H1 (cell line): ENCODE results near the gene ZNF423. TPM values are rescaled to one million over a fixed set of nuclear protein-coding genes. Genes with fewer than 3 reads are reported as not detected.

ENCODE experiments used
- CTCF ChIA-PET: fragments of 300-600 bp; sonication (Branson Sonifier 250); formaldehyde crosslinking; loops from one replicate; lab custom pipeline; 2021; ENCODE audit not compliant: partially characterized antibody; lab: Charles Lee
- POLR2A ChIA-PET: fragments of 300-600 bp; sonication (Branson Sonifier 250); formaldehyde crosslinking; loops from one replicate; lab custom pipeline; 2021; ENCODE audit warnings: inconsistent platforms; ENCODE audit not compliant: partially characterized antibody; lab: Charles Lee
- DNase-seq, 2 experiments: peaks; one replicate each; pipeline versions ENCODE4 v3.0.0 to v3.0.0-alpha.2; 2010 to 2022; ENCODE audit warnings: low spot score in 2 of 2, low read depth in 1 of 2, mixed read lengths in 1 of 2
- FAIRE-seq: peaks from 2 replicates; lab custom pipeline; 2011; peaks lifted over from hg19 to GRCh38; lab: Jason Lieb, UNC
- H2AFZ ChIP-seq: 2 replicates; pipeline ENCODE4 v1.8.1; 2012; ENCODE audit warnings: low read length, inconsistent platforms
- H2AK5ac ChIP-seq: 2 replicates; pipeline ENCODE4 v1.6.1; 2013; ENCODE audit warnings: low read depth, low read length
- H2BK120ac ChIP-seq: replicated peaks from 2 replicates; pipeline ENCODE3; 2013; ENCODE audit warnings: low read depth, low read length, inconsistent platforms
- H2BK12ac ChIP-seq: 2 replicates; pipeline ENCODE4 v1.6.1; 2013; ENCODE audit warnings: low read depth, low read length
- H2BK15ac ChIP-seq: 2 replicates; pipeline ENCODE4 v1.6.1; 2013; ENCODE audit warnings: low read length
- H2BK20ac ChIP-seq: 2 replicates; pipeline ENCODE4 v1.6.1; 2013; ENCODE audit warnings: low read length
- H2BK5ac ChIP-seq: 2 replicates; pipeline ENCODE4 v1.6.1; 2013; ENCODE audit warnings: low read depth, low read length
- H3K14ac ChIP-seq: 2 replicates; pipeline ENCODE4 v1.6.1; 2013; ENCODE audit warnings: inconsistent platforms; ENCODE audit not compliant: insufficient read length
- H3K18ac ChIP-seq: 2 replicates; pipeline ENCODE4 v1.6.1; 2013; ENCODE audit warnings: low read length; ENCODE audit errors: extremely low read depth
- H3K23ac ChIP-seq: 2 replicates; pipeline ENCODE4 v1.6.1; 2013; ENCODE audit warnings: inconsistent platforms; ENCODE audit not compliant: insufficient read length
- H3K23me2 ChIP-seq: 2 replicates; pipeline ENCODE4 v1.6.1; 2013; ENCODE audit warnings: low read depth, low read length
- H3K27ac ChIP-seq: 2 replicates; pipeline ENCODE4 v1.6.1; 2011; ENCODE audit warnings: low read depth, low read length, inconsistent platforms
- H3K27me3 ChIP-seq, 4 experiments: replicated peaks in 1 of 4; 1 replicate in 1 of 4; 2 replicates in 3 of 4; pipeline versions ENCODE4 v1.6.1 to v1.8.1; 2011 to 2013; ENCODE audit warnings: low read length in 3 of 4, mild to moderate bottlenecking in 3 of 4, inconsistent platforms in 2 of 4, mixed read lengths in 2 of 4, moderate library complexity in 1 of 4; ENCODE audit not compliant: control insufficient read depth in 3 of 4, insufficient read depth in 3 of 4; ENCODE audit errors: extremely low read depth in 1 of 4
- H3K36me3 ChIP-seq, 4 experiments: 2 replicates each; pipeline versions ENCODE4 v1.6.1 to v1.8.1; 2011 to 2013; ENCODE audit warnings: mild to moderate bottlenecking in 4 of 4, low read length in 3 of 4, moderate library complexity in 2 of 4, control low read depth in 1 of 4, inconsistent platforms in 1 of 4; ENCODE audit not compliant: insufficient read depth in 4 of 4, control insufficient read depth in 2 of 4
- H3K4ac ChIP-seq: replicated peaks from 2 replicates; pipeline ENCODE3; 2013; ENCODE audit warnings: low read length, low read depth, mixed read lengths, inconsistent platforms; ENCODE audit not compliant: insufficient read length
- H3K4me1 ChIP-seq, 4 experiments: replicated peaks in 1 of 4; 1 replicate in 1 of 4; 2 replicates in 3 of 4; pipeline versions ENCODE4 v1.6.1 to v1.8.1; 2011 to 2013; ENCODE audit warnings: low read length in 3 of 4, inconsistent platforms in 2 of 4, mixed read lengths in 1 of 4; ENCODE audit not compliant: insufficient read depth in 4 of 4, control insufficient read depth in 3 of 4
- H3K4me2 ChIP-seq, 2 experiments: 2 replicates each; pipeline versions ENCODE4 v1.6.1 to v1.8.1; 2011 to 2013; ENCODE audit warnings: low read depth in 2 of 2, low read length in 2 of 2, control low read depth in 1 of 2, inconsistent platforms in 1 of 2, mild to moderate bottlenecking in 1 of 2; ENCODE audit not compliant: insufficient read depth in 1 of 2
- H3K4me3 ChIP-seq, 4 experiments: fragments of 200-600, 300-600 bp in 1 of 4; sonication (generic), shearing (Covaris generic), sonication (Bioruptor Twin) in 1 of 4; 2 replicates each; pipeline versions ENCODE4 v1.5.1 to v1.8.1; 2011 to 2016; ENCODE audit warnings: low read length in 4 of 4, low read depth in 3 of 4, control low read depth in 2 of 4, inconsistent platforms in 2 of 4, mild to moderate bottlenecking in 2 of 4, mixed read lengths in 1 of 4, moderate library complexity in 1 of 4; ENCODE audit not compliant: insufficient read depth in 2 of 4; ENCODE audit errors: extremely low read depth in 1 of 4
- H3K56ac ChIP-seq: replicated peaks from 2 replicates; pipeline ENCODE3; 2013; ENCODE audit warnings: low read depth, mild to moderate bottlenecking, mixed read lengths, low read length, inconsistent platforms; ENCODE audit not compliant: insufficient read length
- H3K79me1 ChIP-seq: 2 replicates; pipeline ENCODE4 v1.6.1; 2013; ENCODE audit warnings: low read depth, low read length, control low read depth
- H3K79me2 ChIP-seq, 2 experiments: 2 replicates each; pipeline versions ENCODE4 v1.6.1 to v1.8.1; 2012 to 2013; ENCODE audit warnings: low read length in 2 of 2, mild to moderate bottlenecking in 2 of 2, inconsistent platforms in 1 of 2; ENCODE audit not compliant: insufficient read depth in 2 of 2, control insufficient read depth in 1 of 2
- H3K9ac ChIP-seq, 4 experiments: replicated peaks in 1 of 4; 1 replicate in 1 of 4; 2 replicates in 3 of 4; pipeline versions ENCODE4 v1.6.1 to v1.8.1; 2011 to 2013; ENCODE audit warnings: low read depth in 3 of 4, low read length in 3 of 4, control low read depth in 2 of 4, mild to moderate bottlenecking in 2 of 4, moderate library complexity in 2 of 4, inconsistent platforms in 1 of 4; ENCODE audit errors: extremely low read depth in 1 of 4
- H3K9me3 ChIP-seq, 2 experiments: 2 replicates each; pipeline versions ENCODE4 v1.6.1 to v1.8.1; 2012 to 2013; ENCODE audit warnings: mild to moderate bottlenecking in 2 of 2, moderate library complexity in 2 of 2, control low read depth in 1 of 2, inconsistent platforms in 1 of 2, low read depth in 1 of 2, low read length in 1 of 2, mixed read lengths in 1 of 2; ENCODE audit not compliant: insufficient read depth in 2 of 2
- H4K20me1 ChIP-seq, 2 experiments: replicated peaks in 1 of 2; 2 replicates each; pipeline versions ENCODE3 to v1.8.1; 2011 to 2013; ENCODE audit warnings: inconsistent platforms in 2 of 2, low read length in 2 of 2, mild to moderate bottlenecking in 1 of 2; ENCODE audit not compliant: insufficient read depth in 2 of 2, control insufficient read depth in 1 of 2
- H4K5ac ChIP-seq: 2 replicates; pipeline ENCODE4 v1.6.1; 2013; ENCODE audit warnings: low read length, low read depth, mixed read lengths, inconsistent platforms; ENCODE audit not compliant: insufficient read length
- H4K8ac ChIP-seq: 2 replicates; pipeline ENCODE4 v1.8.0; 2013; ENCODE audit warnings: mild to moderate bottlenecking, moderate library complexity, low read length, inconsistent platforms; ENCODE audit not compliant: insufficient read depth; ENCODE audit errors: extremely low read depth
- H4K91ac ChIP-seq: replicated peaks from 2 replicates; pipeline ENCODE3; 2013; ENCODE audit warnings: low read length, mixed read lengths, inconsistent platforms; ENCODE audit not compliant: insufficient read length
- CBX8 ChIP-seq: fragments of 300-800, 300-1000 bp; sonication (generic); IDR thresholded peaks from 2 replicates; pipeline ENCODE4 v1.7.1; 2016; ENCODE audit warnings: low read depth, low read length, borderline replicate concordance
- HDAC2 ChIP-seq, 2 experiments: fragments of 300-600 bp in 1 of 2; sonication (generic) in 1 of 2; IDR thresholded peaks; 2 replicates each; pipeline ENCODE4 v1.6.1; 2011 to 2012; ENCODE audit warnings: low read depth in 2 of 2, low read length in 2 of 2, mild to moderate bottlenecking in 2 of 2, moderate library complexity in 2 of 2, borderline replicate concordance in 1 of 2, inconsistent platforms in 1 of 2
- KDM5A ChIP-seq: fragments of 200-600 bp; IDR thresholded peaks from 2 replicates; pipeline ENCODE4 v1.7.1; 2012; ENCODE audit warnings: mild to moderate bottlenecking, low read length, inconsistent platforms, mixed read lengths
- MAFK ChIP-seq: IDR thresholded peaks from 2 replicates; pipeline ENCODE4 v1.6.1; 2012; ENCODE audit warnings: low read depth, mild to moderate bottlenecking, improper control_type of control experiment, low read length
- NRF1 ChIP-seq: IDR thresholded peaks from 2 replicates; pipeline ENCODE4 v1.6.1; 2011; ENCODE audit warnings: mild to moderate bottlenecking, low read depth, low read length, improper control_type of control experiment
- PHF8 ChIP-seq: fragments of 200-600 bp; sonication (generic); conservative IDR thresholded peaks from 2 replicates; pipeline ENCODE4 v1.7.1; 2012; ENCODE audit warnings: low read depth, mild to moderate bottlenecking, inconsistent platforms, low read length, moderate library complexity
- RBBP5 ChIP-seq: IDR thresholded peaks from 2 replicates; pipeline ENCODE4 v1.7.1; 2012; ENCODE audit warnings: low read depth, mild to moderate bottlenecking, inconsistent platforms, low read length, moderate library complexity, borderline replicate concordance
- RFX5 ChIP-seq: IDR thresholded peaks from 2 replicates; pipeline ENCODE4 v1.6.1; 2011; ENCODE audit warnings: low read depth, low read length, improper control_type of control experiment, borderline replicate concordance
- SRF ChIP-seq: IDR thresholded peaks from 2 replicates; pipeline ENCODE4 v1.6.1; 2011; ENCODE audit warnings: mild to moderate bottlenecking, low read depth, low read length, moderate library complexity
- WGBS, 2 experiments: shearing (Covaris generic) in 1 of 2; methylation state at CpG; one replicate each; pipeline versions ENCODE4 v1.1.6 to v1.1.7; 2013 to 2015; ENCODE audit warnings: low lambda C conversion rate in 2 of 2, mixed read lengths in 2 of 2, inconsistent platforms in 1 of 2, low coverage in 1 of 2, missing lambda C conversion rate in 1 of 2; ENCODE audit not compliant: insufficient replicate concordance in 2 of 2, insufficient coverage in 1 of 2, insufficient read length in 1 of 2; ENCODE audit errors: extremely low coverage in 1 of 2, missing lambda C conversion rate in 1 of 2; 5-methylcytosine and 5-hydroxymethylcytosine counted together
- polyA plus RNA-seq, 7 experiments: library from polyadenylated mRNA; depleted of rRNA in 3 of 7; stranded (reverse) in 5 of 7; unstranded in 2 of 7; fragments of >200 nt in 5 of 7; fragments of 200-250 nt in 2 of 7; gene quantifications; 1 replicate in 5 of 7; 2 replicates in 1 of 7; 4 replicates in 1 of 7; pipeline versions ENCODE4 v1.2.1 to v1.2.3, GENCODE V29; 2011 to 2013; ENCODE audit warnings: missing spikeins in 2 of 7, mixed read lengths in 2 of 7
- total RNA-seq: library from RNA; stranded (reverse); fragmentation: NEBNext Ultra II Directional; extraction: Animal tissue kit (Norgen Biotek cat#: 25700); gene quantifications from 2 replicates; pipeline ENCODE4 v1.2.1, GENCODE V29; 2021
- TF ChIP-seq, protein P1 (sequence below): IDR thresholded peaks from 2 replicates; pipeline ENCODE4 v1.6.1; 2012; ENCODE audit warnings: low read length, inconsistent platforms

Gene ZNF423
- total and polyA plus RNA-seq, 2 of the 8 experiments (the other 6 are each of a cell fraction or from before 2014, with no cell fraction given), result 38.2 to 52.3 TPM

DNA sequence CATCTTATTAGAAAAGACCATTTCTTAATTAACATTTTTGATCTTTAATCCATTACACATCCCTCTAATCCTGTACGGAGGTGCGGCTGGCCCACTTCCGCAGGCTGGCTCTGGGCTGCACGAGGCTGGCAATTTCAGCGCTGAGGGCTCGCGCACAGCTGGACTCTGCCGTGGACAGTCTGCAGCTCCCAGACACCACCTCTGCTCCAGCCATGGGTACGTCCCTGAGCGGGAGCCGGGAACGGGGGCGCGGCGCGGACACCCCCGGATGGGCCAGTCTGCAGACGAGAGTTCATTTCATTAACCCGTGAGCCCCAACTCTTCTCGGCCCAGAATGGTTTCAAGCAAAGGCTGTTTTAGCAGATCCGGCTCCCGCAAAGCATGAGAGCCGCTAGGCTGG lies 87.9 kb downstream of the ZNF423 start:
- no peak overlapping the region for H2AFZ ChIP-seq
- no peak for TF ChIP-seq CBX8
- TF ChIP-seq RBBP5, result no peak
- no peak for TF ChIP-seq KDM5A
- TF ChIP-seq HDAC2 (IDR thresholded peaks at IDR 0.05; ENCODE audit: borderline replicate concordance in 1 of 2, low read depth in 2 of 2, low read length in 2 of 2), result no peak
- TF ChIP-seq NRF1, result no peak
- TF ChIP-seq, protein P1, sequence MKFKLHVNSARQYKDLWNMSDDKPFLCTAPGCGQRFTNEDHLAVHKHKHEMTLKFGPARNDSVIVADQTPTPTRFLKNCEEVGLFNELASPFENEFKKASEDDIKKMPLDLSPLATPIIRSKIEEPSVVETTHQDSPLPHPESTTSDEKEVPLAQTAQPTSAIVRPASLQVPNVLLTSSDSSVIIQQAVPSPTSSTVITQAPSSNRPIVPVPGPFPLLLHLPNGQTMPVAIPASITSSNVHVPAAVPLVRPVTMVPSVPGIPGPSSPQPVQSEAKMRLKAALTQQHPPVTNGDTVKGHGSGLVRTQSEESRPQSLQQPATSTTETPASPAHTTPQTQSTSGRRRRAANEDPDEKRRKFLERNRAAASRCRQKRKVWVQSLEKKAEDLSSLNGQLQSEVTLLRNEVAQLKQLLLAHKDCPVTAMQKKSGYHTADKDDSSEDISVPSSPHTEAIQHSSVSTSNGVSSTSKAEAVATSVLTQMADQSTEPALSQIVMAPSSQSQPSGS, result no peak
- no peak for TF ChIP-seq RFX5
- no peak for TF ChIP-seq SRF
- TF ChIP-seq PHF8, result no peak
- no peak for TF ChIP-seq MAFK
- no peaks in the 10 kb centered on the region for H3K9me3 ChIP-seq
- H3K79me1 ChIP-seq, result peaks cover 11% of the 10 kb centered on the region
- no peak overlapping the region for H3K18ac ChIP-seq
- peaks cover 4 to 6% of the 10 kb centered on the region in 2 experiments for H4K20me1 ChIP-seq
- no peak overlapping the region for H3K4me3 ChIP-seq
- H3K4me2 ChIP-seq, result no peak overlapping the region
- CTCF ChIA-PET, result no interaction called here
- no peak overlapping the region for H2BK5ac ChIP-seq
- no peak for DNase-seq
- no peak overlapping the region for H3K56ac ChIP-seq
- H3K23ac ChIP-seq, result no peak overlapping the region
- H2BK12ac ChIP-seq, result peak overlapping the region; percentile 60; the same call in 1 of the 2 replicates
- no peak overlapping the region for H3K14ac ChIP-seq
- H4K91ac ChIP-seq, result no peak overlapping the region
- H2BK120ac ChIP-seq, result no peak overlapping the region
- H3K23me2 ChIP-seq, result peaks cover 3% of the 10 kb centered on the region
- no peak overlapping the region for H3K4ac ChIP-seq
- H3K36me3 ChIP-seq, result no peaks in the 10 kb centered on the region
- H3K27ac ChIP-seq, result no peak overlapping the region
- no peak overlapping the region for H2AK5ac ChIP-seq
- no peak overlapping the region for H2BK20ac ChIP-seq
- H3K9ac ChIP-seq, result no peak overlapping the region
- no peak overlapping the region for H4K5ac ChIP-seq
- 92% methylated on average over 23 of the region's 23 CpGs; no CpG with 5 or more reads in 1 of the 2 experiments for WGBS, 2 experiments
- no peak for FAIRE-seq
- H3K4me1 ChIP-seq, result peaks cover 0 to 7% (median 0%) of the 10 kb centered on the region in 4 experiments; a peak in 2 of 7 replicates
- no peak overlapping the region for H4K8ac ChIP-seq
- peaks cover 4 to 40% of the 10 kb centered on the region in 2 experiments; a peak in 3 of 4 replicates for H3K79me2 ChIP-seq
- no peak overlapping the region for H2BK15ac ChIP-seq
- no peaks in the 10 kb centered on the region for H3K27me3 ChIP-seq
- POLR2A ChIA-PET, result no interaction called here
